Left hindlimb (tissue), 1 donor: ENCODE data around the gene RAB36.

ENCODE experiments used
- DNase-seq: peaks from one replicate; pipeline ENCODE4 v3.0.0-alpha.2; 2018

RAB36 gene

GRCh38 chr22:23211622-23212021 lies 66.3 kb downstream of the RAB36 start:
- no peak for DNase-seq

DNA sequence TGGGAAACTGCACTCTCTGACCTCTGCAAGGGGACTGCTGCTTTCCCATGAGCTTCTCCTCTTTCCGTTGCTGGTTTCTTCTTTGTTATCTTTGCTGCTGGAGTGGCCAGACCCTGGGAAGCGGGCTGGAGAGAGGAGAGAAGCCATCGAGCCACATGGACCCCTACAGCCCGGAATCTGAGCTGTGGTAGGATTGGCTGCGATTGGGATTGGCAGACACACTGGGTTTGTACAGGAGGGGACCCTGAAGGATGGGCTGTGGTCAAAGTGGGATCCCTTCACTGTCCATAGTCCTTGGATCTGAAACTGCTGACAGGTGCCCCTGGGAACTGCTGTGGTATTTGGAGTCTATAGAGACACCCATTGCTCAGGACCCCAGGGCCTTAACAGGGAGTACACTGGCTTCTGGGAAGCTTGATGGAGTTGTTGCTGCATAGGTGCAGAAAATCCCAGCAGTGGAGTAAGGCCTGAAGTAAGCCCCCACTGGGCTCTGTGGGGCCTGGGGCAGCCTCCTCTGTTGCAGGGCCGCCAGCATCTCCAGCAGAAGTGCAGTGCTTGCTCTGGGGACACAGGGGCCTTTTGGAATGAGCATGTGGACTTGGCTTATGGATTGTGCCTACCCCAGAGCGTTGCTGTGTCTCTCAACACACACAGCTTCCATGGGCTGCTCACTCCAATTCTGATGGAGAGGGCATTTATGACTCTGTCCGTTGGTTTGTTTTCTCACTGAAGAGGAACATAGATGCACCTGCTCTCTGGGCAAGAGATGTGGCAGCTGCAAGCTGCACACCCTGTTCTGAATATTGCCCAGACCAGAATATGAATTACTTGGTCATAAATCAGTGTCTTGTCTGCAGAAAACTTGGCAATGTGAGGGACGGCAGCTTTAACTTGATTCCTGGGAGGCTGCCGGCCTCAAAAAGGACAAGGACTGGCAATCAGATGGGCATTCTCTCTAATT lies 67.1 kb downstream of the RAB36 start:
- no peak for DNase-seq

DNA sequence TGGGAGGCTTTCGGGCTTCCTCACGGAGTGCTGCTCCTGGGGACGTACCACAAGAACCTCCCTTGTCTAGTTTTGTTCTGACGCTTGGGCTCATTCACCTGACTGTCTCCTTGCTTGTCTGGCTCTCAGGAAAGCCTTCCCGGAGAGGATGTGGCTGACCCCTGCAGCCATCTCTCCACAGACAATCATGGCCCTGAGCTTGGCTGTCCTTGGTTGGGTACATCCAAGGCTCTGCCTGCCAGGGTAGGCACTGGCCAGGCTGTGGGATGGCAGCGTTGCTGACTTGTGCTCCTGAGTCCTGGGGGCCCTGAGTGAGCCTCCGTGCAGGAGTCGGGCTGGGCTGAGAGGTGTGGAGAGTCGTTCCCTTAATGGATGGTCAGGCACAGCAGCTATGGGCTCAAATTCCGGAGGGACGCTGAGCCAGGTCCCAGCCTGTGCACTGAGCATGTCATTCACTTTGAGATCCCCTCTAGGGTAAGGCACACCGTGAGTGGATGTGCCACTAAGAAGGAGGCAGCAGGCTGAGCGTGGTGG lies 67.8 kb downstream of the RAB36 start:
- DNase-seq = no peak

GRCh38 chr22:23213581-23214334 lies 68.5 kb downstream of the RAB36 start:
- DNase-seq = no peak
